HL-60/S4 treated with retinoic acid at 250 ng/mL for 4 days and 3 days (cell line): Measurements from ENCODE around the gene KLHL34.

Source experiments
- in situ Hi-C: fragments of 300-500 bp; cut with MboI; formaldehyde crosslinking; loops from 2 replicates; pipeline ENCODE4 v1.7.0; 2022; ENCODE audit warnings: low sequenced_read_pairs

KLHL34 gene

GRCh38 chrX:21656587-21657317, 1.4 kb downstream of the KLHL34 start:
- in situ Hi-C loops, result no loop called here

GRCh38 chrX:21655901-21656586, 2.1 kb downstream of the KLHL34 start:
- in situ Hi-C loops, result no loop called here

- in situ Hi-C loops, result no loop called here
Observed at GRCh38 chrX:21645886-21646285, 12.2 kb downstream of the KLHL34 start.

GRCh38 chrX:21645431-21645830, 12.7 kb downstream of the KLHL34 start:
- in situ Hi-C loops, result no loop called here

- in situ Hi-C loops, result no loop called here
Observed at GRCh38 chrX:21639775-21640174, 18.4 kb downstream of the KLHL34 start.

- in situ Hi-C loops, result no loop called here
Observed at GRCh38 chrX:21638311-21638710, 19.8 kb downstream of the KLHL34 start.

GRCh38 chrX:21632027-21632426, 26.1 kb downstream of the KLHL34 start:
- in situ Hi-C loops, result no loop called here

- in situ Hi-C loops, result no loop called here
Observed at GRCh38 chrX:21623778-21624501, 34.2 kb downstream of the KLHL34 start.

- in situ Hi-C loops, result no loop called here
Observed at GRCh38 chrX:21620234-21620633, 37.9 kb downstream of the KLHL34 start.

- in situ Hi-C loops, result no loop called here
Observed at GRCh38 chrX:21616386-21616785, 41.7 kb downstream of the KLHL34 start.

- in situ Hi-C loops, result no loop called here
Observed at GRCh38 chrX:21612154-21612553, 46.0 kb downstream of the KLHL34 start.

- in situ Hi-C loops, result no loop called here
Observed at GRCh38 chrX:21610168-21610567, 48.0 kb downstream of the KLHL34 start.

GRCh38 chrX:21606002-21606401, 52.1 kb downstream of the KLHL34 start:
- in situ Hi-C loops, result no loop called here
